22Rv1 (cell line): ENCODE results near the gene GLRX2.

Source experiments
- CTCF ChIP-seq: fragments of 450-650 bp; IDR thresholded peaks from 2 replicates; pipeline ENCODE4 v1.5.1; 2017; ENCODE audit warnings: mild to moderate bottlenecking
- ZFX ChIP-seq: fragments of 450-650 bp; IDR thresholded peaks from 2 replicates; pipeline ENCODE4 v1.6.1; 2017; ENCODE audit warnings: antibody characterized with exemption, borderline replicate concordance

GRCh38 chr1:193060406-193060805 lies 44.8 kb downstream of the GLRX2 start:
- TF ChIP-seq CTCF: no peak
- TF ChIP-seq ZFX: no peak
